GM12891 (cell line): ENCODE results near the gene GFAP. TPM values are rescaled to one million over a fixed set of nuclear protein-coding genes. Genes with fewer than 3 reads are reported as not detected.

ENCODE experiments used
- DNase-seq: peaks from one replicate; pipeline ENCODE4 v3.0.0; 2011; ENCODE audit warnings: low spot score; ENCODE audit not compliant: insufficient read length
- FAIRE-seq: peaks from 2 replicates; lab custom pipeline; 2011; peaks lifted over from hg19 to GRCh38; lab: Jason Lieb, UNC
- PAX5 ChIP-seq: IDR thresholded peaks from 2 replicates; pipeline ENCODE4 v1.6.1; 2011; ENCODE audit warnings: low read length, moderate library complexity, mild to moderate bottlenecking; ENCODE audit not compliant: insufficient read depth, severe bottlenecking
- POLR2A ChIP-seq: IDR thresholded peaks from 2 replicates; pipeline ENCODE4 v1.6.1; 2011; ENCODE audit warnings: low read depth, low read length, control low read depth
- POLR2AphosphoS5 ChIP-seq: IDR thresholded peaks from 2 replicates; pipeline ENCODE4 v1.6.1; 2011; ENCODE audit warnings: low read depth, low read length, control low read depth
- POU2F2 ChIP-seq: IDR thresholded peaks from 2 replicates; pipeline ENCODE4 v1.6.1; 2011; ENCODE audit warnings: low read depth, mild to moderate bottlenecking, control low read depth, low read length, moderate library complexity
- SPI1 ChIP-seq: IDR thresholded peaks from 2 replicates; pipeline ENCODE4 v1.6.1; 2011; ENCODE audit warnings: low read depth, low read length, control low read depth
- TAF1 ChIP-seq: IDR thresholded peaks from 2 replicates; pipeline ENCODE4 v1.6.1; 2011; ENCODE audit warnings: low read depth, low read length, control low read depth
- polyA plus RNA-seq: library from polyadenylated mRNA; unstranded; fragments of >200 nt; gene quantifications from one replicate; pipeline ENCODE4 v1.2.1, GENCODE V29; 2012; ENCODE audit warnings: low read depth, missing spikeins, inconsistent platforms; ENCODE audit not compliant: missing spikeins

GFAP gene
- polyA plus RNA-seq = 0.15 TPM

DNA sequence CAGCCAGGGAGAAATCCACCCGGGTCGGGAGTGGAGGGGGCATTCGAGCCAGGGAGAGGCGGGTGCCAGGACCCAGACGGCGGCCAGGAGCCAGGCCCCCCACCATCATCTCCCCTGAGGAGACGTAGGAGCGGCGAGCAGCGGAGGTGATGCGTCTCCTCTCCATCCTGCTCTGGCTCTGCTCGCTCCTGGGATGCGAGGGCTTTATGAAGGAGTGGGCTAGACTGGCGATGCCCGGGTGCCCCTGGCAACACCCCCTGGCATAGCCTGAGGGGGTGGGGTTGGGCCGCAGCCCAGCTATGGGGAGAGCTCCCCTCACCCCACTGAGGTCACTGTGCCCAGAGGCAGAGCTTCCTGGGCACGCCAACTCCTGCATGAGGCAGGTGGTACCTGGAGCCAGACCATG, at the start of gene GFAP:
TSS of gene GFAP (minus strand) at position 180 of the 406 bp plus-strand sequence. CDS start at position 166, 14 bp downstream.
- FAIRE-seq (no peak), DNase-seq (no peak)
- TF ChIP-seq SPI1 = no peak
- TF ChIP-seq POLR2A = no peak
- TF ChIP-seq TAF1 = no peak
- no peak for TF ChIP-seq POU2F2
- TF ChIP-seq PAX5 = no peak
- TF ChIP-seq POLR2AphosphoS5 = no peak

DNA sequence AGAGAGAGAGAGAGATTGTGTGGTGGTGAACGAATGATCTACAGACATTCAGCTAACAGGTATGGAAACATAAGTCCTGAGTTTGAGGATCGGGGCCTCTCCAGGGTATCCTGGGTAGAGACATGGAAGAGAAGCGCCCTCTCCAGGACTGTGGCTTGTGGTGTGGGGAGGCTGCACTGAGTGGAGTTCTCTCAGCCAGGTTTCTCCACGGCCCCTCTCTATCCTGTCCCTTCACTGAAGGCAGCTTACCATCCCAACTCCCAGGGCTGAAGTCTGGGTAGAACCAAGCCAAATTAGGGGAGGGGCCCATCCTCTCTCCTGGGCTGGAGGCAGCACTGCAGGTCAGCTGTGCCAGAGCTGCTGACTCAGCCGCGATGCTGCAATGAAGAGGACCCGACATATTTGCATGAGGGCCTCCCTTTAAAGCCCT, 46.6 kb upstream of the GFAP start:
- TF ChIP-seq PAX5 (no peak), POLR2AphosphoS5 (no peak), POLR2A (no peak), TAF1 (no peak), POU2F2 (no peak), SPI1 (no peak)
- DNase-seq = no peak
- no peak for FAIRE-seq

GRCh38 chr17:44960691-44961090, 45.4 kb upstream of the GFAP start:
- no peak for TF ChIP-seq POLR2AphosphoS5
- TF ChIP-seq POU2F2 = no peak
- no peak for TF ChIP-seq SPI1
- no peak for TF ChIP-seq POLR2A
- no peak for TF ChIP-seq TAF1
- TF ChIP-seq PAX5 = no peak
- DNase-seq (no peak), FAIRE-seq (no peak)

DNA sequence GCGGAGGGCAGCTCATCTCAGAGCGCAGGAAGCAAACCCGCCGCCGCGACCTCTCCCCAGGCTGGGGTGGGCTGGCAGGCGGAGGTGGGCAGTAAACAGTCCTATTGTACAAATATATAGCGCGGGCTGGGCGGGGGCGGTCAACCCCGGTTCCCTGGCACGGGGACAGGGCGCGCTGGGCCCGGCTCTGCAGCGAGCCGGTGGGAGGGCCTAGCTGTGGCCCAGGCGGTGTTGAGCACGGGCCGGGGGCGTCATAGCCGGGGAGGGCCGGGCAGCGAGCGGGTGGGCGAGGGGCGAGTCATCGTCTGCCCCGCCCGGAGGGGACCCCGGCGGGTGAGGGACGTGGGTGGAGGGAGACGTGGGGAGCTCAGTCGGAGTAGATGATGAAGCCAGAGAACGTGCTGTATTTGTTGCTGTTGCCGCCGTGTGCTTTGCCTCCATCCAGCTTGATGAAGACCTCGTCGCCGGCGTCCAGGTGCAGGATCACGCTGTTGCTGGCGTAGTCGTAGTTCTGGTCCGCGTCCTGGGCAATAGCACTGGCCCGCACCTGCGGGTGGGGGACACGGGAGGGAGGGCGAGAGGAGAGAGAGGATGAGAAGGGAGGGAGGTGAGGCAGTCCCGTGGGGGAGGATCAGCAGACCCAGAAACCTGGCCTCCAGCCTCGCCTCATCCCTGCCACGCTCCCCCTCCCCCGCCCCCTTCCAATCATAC, 44.7 kb upstream of the GFAP start:
- FAIRE-seq (peak; percentile 74), DNase-seq (no peak)
- TF ChIP-seq POU2F2 = no peak
- TF ChIP-seq POLR2AphosphoS5 = no peak
- TF ChIP-seq TAF1 = no peak
- TF ChIP-seq PAX5 = no peak
- no peak for TF ChIP-seq POLR2A
- no peak for TF ChIP-seq SPI1

GRCh38 chr17:44956998-44957981, 42.0 kb upstream of the GFAP start:
- DNase-seq (no peak), FAIRE-seq (no peak)
- TF ChIP-seq SPI1 (no peak), POU2F2 (no peak), TAF1 (no peak), POLR2AphosphoS5 (no peak), PAX5 (no peak), POLR2A (no peak)

- FAIRE-seq = no peak
- DNase-seq = no peak
These were observed 40.5 kb upstream of the GFAP start for GRCh38 chr17:44955674-44956425.

GRCh38 chr17:44952946-44953475, 37.7 kb upstream of the GFAP start:
- no peak for FAIRE-seq

More at GRCh38 chr17:44955674-44956425, 40.5 kb upstream of the GFAP start:
- no peak for TF ChIP-seq POU2F2
- TF ChIP-seq TAF1 = no peak
- no peak for TF ChIP-seq PAX5
- TF ChIP-seq SPI1 = no peak
- no peak for TF ChIP-seq POLR2A
- TF ChIP-seq POLR2AphosphoS5 = no peak

GRCh38 chr17:44948315-44948795, 33.1 kb upstream of the GFAP start:
- TF ChIP-seq PAX5 = no peak
- no peak for TF ChIP-seq TAF1
- TF ChIP-seq POU2F2 = no peak
- no peak for TF ChIP-seq POLR2AphosphoS5
- TF ChIP-seq SPI1 = no peak
- TF ChIP-seq POLR2A = no peak
- no peak for DNase-seq
- FAIRE-seq = no peak

More at GRCh38 chr17:44952946-44953475, 37.7 kb upstream of the GFAP start:
- no peak for DNase-seq
- no peak for TF ChIP-seq POLR2A
- TF ChIP-seq PAX5 = no peak
- TF ChIP-seq TAF1 = no peak
- TF ChIP-seq POLR2AphosphoS5 = no peak
- no peak for TF ChIP-seq POU2F2
- no peak for TF ChIP-seq SPI1
